Upper lobe of right lung (tissue), 1 donor: ENCODE measurements around the gene SCGN. TPM values are rescaled to one million over a fixed set of nuclear protein-coding genes. Genes with fewer than 3 reads are reported as not detected.

Experiments used
- ATAC-seq: fragments of 200-7000 bp; cut with Tn5 transposase; one replicate; pipeline ENCODE4 v1.9.1; 2020; ENCODE audit warnings: mild to moderate bottlenecking, moderate library complexity
- DNase-seq: peaks from one replicate; pipeline ENCODE4 v3.0.0-alpha.2; 2020
- H3K27ac ChIP-seq: fragments of 200-600 bp; one replicate; pipeline ENCODE4 v1.8.0; 2022
- H3K27me3 ChIP-seq: fragments of 200-600 bp; one replicate; pipeline ENCODE4 v1.8.0; 2022; ENCODE audit warnings: mild to moderate bottlenecking
- H3K36me3 ChIP-seq: fragments of 200-600 bp; one replicate; pipeline ENCODE4 v1.8.0; 2022
- H3K4me1 ChIP-seq: fragments of 200-600 bp; one replicate; pipeline ENCODE4 v1.8.0; 2022
- H3K4me3 ChIP-seq: fragments of 200-600 bp; one replicate; pipeline ENCODE4 v1.8.0; 2022; ENCODE audit warnings: mild to moderate bottlenecking
- H3K9me3 ChIP-seq: fragments of 200-600 bp; one replicate; pipeline ENCODE4 v1.8.0; 2022
- CTCF ChIP-seq: fragments of 200-600 bp; IDR thresholded peaks from one replicate; pipeline ENCODE4 v1.8.0; 2022; ENCODE audit warnings: antibody characterized with exemption
- intact Hi-C: fragments of 100-400 bp; cut with DNase I; formaldehyde crosslinking; loops from one replicate; pipeline ENCODE4 v1.11.0; 2022
- total RNA-seq: library from RNA; stranded (reverse); fragmentation: NEBNext Ultra II Directional; extraction: Animal tissue kit (Norgen Biotek cat#: 25700); gene quantifications from one replicate; pipeline ENCODE4 v1.2.1, GENCODE V29; 2021
- donor health status: DM: no; HTN: yes; CAD: no; lungs with severe emphysema.

Gene SCGN
- total RNA-seq, 1 donor from 2014 or later = not detected

- peaks cover 6% of the 10 kb centered on the region for H3K27me3 ChIP-seq
- H3K36me3 ChIP-seq = no peaks in the 10 kb centered on the region
- H3K4me3 ChIP-seq = no peak overlapping the region
- no peak overlapping the region for H3K27ac ChIP-seq
- TF ChIP-seq CTCF = no peak
- no peaks in the 10 kb centered on the region for H3K4me1 ChIP-seq
- H3K9me3 ChIP-seq = no peaks in the 10 kb centered on the region
- no peak for ATAC-seq
- DNase-seq = no peak
- intact Hi-C loops = no loop called here
These were observed 6.1 kb upstream of the SCGN start for GRCh38 chr6:25645916-25646315.

GRCh38 chr6:25649611-25650010 is 2.4 kb upstream of the SCGN start:
- intact Hi-C loops = no loop called here
- DNase-seq = no peak
- no peak for ATAC-seq
- Histone ChIP-seq H3K27ac (no peak overlapping the region), H3K27me3 (peaks cover 36% of the 10 kb centered on the region), H3K36me3 (no peaks in the 10 kb centered on the region), H3K4me3 (no peak overlapping the region), H3K4me1 (no peaks in the 10 kb centered on the region), H3K9me3 (no peaks in the 10 kb centered on the region)
- no peak for TF ChIP-seq CTCF

- ATAC-seq (no peak), DNase-seq (no peak)
- intact Hi-C loops = no loop called here
- H3K4me3 ChIP-seq = no peak overlapping the region
- H3K27me3 ChIP-seq = peaks cover 32% of the 10 kb centered on the region
- no peaks in the 10 kb centered on the region for H3K4me1 ChIP-seq
- TF ChIP-seq CTCF = no peak
- no peak overlapping the region for H3K27ac ChIP-seq
- no peaks in the 10 kb centered on the region for H3K9me3 ChIP-seq
- no peaks in the 10 kb centered on the region for H3K36me3 ChIP-seq
These were observed 3.7 kb downstream of the SCGN start for GRCh38 chr6:25655723-25656122.

GRCh38 chr6:25659633-25660368 is 7.8 kb downstream of the SCGN start:
- H3K27ac ChIP-seq = no peak overlapping the region
- intact Hi-C loops = no loop called here
- no peaks in the 10 kb centered on the region for H3K9me3 ChIP-seq
- TF ChIP-seq CTCF = no peak
- H3K36me3 ChIP-seq = no peaks in the 10 kb centered on the region
- no peak overlapping the region for H3K4me3 ChIP-seq
- no peak for ATAC-seq
- no peaks in the 10 kb centered on the region for H3K4me1 ChIP-seq
- DNase-seq = no peak
- no peaks in the 10 kb centered on the region for H3K27me3 ChIP-seq

GRCh38 chr6:25660512-25660911 is 8.5 kb downstream of the SCGN start:
- intact Hi-C loops = no loop called here
- H3K27me3 ChIP-seq = no peaks in the 10 kb centered on the region
- DNase-seq = no peak
- H3K36me3 ChIP-seq = no peaks in the 10 kb centered on the region
- no peak for ATAC-seq
- no peaks in the 10 kb centered on the region for H3K9me3 ChIP-seq
- H3K27ac ChIP-seq = no peak overlapping the region
- H3K4me3 ChIP-seq = no peak overlapping the region
- no peaks in the 10 kb centered on the region for H3K4me1 ChIP-seq
- TF ChIP-seq CTCF = no peak
